SH-SY5Y (cell line): Measurements from ENCODE around the gene RASGEF1C.

ENCODE experiments used
- GATA2 ChIP-seq: IDR thresholded peaks from 2 replicates; pipeline ENCODE4 v1.6.1; 2011; ENCODE audit warnings: mild to moderate bottlenecking, low read depth, low read length
- GATA3 ChIP-seq: IDR thresholded peaks from 2 replicates; pipeline ENCODE4 v1.6.1; 2011; ENCODE audit warnings: low read depth, mild to moderate bottlenecking, low read length, moderate library complexity

GRCh38 chr5:180180846-180181245 is 28.2 kb downstream of the RASGEF1C start:
- TF ChIP-seq GATA2, result no peak
- no peak for TF ChIP-seq GATA3
